Tibial nerve (tissue), 4 donors: ENCODE data around the gene TOMM40L. TPM values are rescaled to one million over a fixed set of nuclear protein-coding genes. Genes with fewer than 3 reads are reported as not detected.

Experiments
- DNase-seq, 2 donors: peaks; one replicate each; pipeline ENCODE4 v3.0.0-alpha.2; 2019; ENCODE audit warnings: low spot score in 2 of 2
- H3K27ac ChIP-seq, 4 donors: fragments of 200-600 bp; sonication (generic) in 3 of 4; one replicate each; pipeline ENCODE4 v1.5.1; 2017 to 2019; ENCODE audit warnings: mild to moderate bottlenecking in 1 of 4
- H3K27me3 ChIP-seq, 2 donors: fragments of 200-600 bp; sonication (generic) in 1 of 2; one replicate each; pipeline versions ENCODE4 v1.5.1 to v1.6.0; 2017 to 2019
- H3K36me3 ChIP-seq, 3 donors: fragments of 200-600 bp; sonication (generic); one replicate each; pipeline ENCODE4 v1.5.1; 2018 to 2019
- H3K4me1 ChIP-seq, 4 donors: fragments of 200-600 bp; sonication (generic) in 3 of 4; one replicate each; pipeline ENCODE4 v1.5.1; 2017 to 2019
- H3K4me3 ChIP-seq, 4 donors: fragments of 200-600 bp; sonication (generic) in 3 of 4; one replicate each; pipeline ENCODE4 v1.5.1; 2017 to 2019; ENCODE audit warnings: mild to moderate bottlenecking in 1 of 4, moderate library complexity in 1 of 4
- H3K9me3 ChIP-seq, 4 donors: fragments of 200-600 bp; sonication (generic) in 3 of 4; one replicate each; pipeline ENCODE4 v1.5.1; 2017 to 2019
- EP300 ChIP-seq, 2 donors: sonication (generic); formaldehyde crosslinking; IDR thresholded peaks; one replicate each; pipeline ENCODE4 v1.6.1; 2017; ENCODE audit warnings: antibody characterized with exemption in 2 of 2, mild to moderate bottlenecking in 1 of 2
- POLR2A ChIP-seq, 2 donors: fragments of 450-650 bp; IDR thresholded peaks; one replicate each; pipeline ENCODE4 v1.6.1; 2017; ENCODE audit warnings: antibody characterized with exemption in 2 of 2, mild to moderate bottlenecking in 2 of 2, moderate library complexity in 2 of 2
- WGBS, 2 donors: methylation state at CpG; one replicate each; pipeline ENCODE4 v1.1.5; 2018; 5-methylcytosine and 5-hydroxymethylcytosine counted together
- total RNA-seq, 4 donors: library from RNA; depleted of rRNA; stranded (reverse); fragments of >200 nt; gene quantifications; one replicate each; pipeline ENCODE4 v1.1.0, GENCODE V29; 2016
- TF ChIP-seq, protein P1 (sequence below), 5 experiments: fragments of 200-600 bp in 3 of 5; fragments of 450-650 bp in 2 of 5; sonication (generic) in 3 of 5; IDR thresholded peaks; one replicate each; pipeline ENCODE4 v1.5.1; 2016 to 2019; ENCODE audit warnings: antibody characterized with exemption in 5 of 5, mild to moderate bottlenecking in 3 of 5, moderate library complexity in 2 of 5

TOMM40L gene
- total RNA-seq, 4 donors from 2014 or later, result 4.3 to 13.8 (median 8.0) TPM

DNA sequence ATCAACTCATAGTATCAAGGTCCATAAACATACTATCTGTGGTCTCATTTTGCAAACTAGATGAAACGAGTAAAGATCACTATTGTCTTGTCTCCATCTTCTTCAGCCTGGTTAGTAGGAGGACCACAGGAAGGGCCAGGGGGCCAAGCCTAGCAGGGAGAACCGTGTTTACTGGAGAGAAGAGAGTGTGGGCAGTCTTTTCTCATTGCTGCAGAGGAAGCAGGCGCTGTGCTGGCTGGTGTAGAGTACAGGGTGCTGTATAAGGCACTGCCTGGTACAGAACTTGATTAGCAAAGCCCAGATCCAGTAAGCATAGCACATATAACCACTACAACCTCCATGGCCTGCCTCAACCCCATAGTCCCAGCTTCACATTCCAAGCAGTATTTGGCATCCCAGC is 38.5 kb upstream of the TOMM40L start:
- Histone ChIP-seq H3K36me3 (peaks cover 0 to 17% (median 0%) of the 10 kb centered on the region in 3 donors), H3K4me1 (peaks cover 0 to 30% (median 13%) of the 10 kb centered on the region in 4 donors), H3K9me3 (no peaks in the 10 kb centered on the region), H3K27me3 (no peaks in the 10 kb centered on the region), H3K4me3 (no peak overlapping the region), H3K27ac (no peak overlapping the region)
- TF ChIP-seq, protein P1, sequence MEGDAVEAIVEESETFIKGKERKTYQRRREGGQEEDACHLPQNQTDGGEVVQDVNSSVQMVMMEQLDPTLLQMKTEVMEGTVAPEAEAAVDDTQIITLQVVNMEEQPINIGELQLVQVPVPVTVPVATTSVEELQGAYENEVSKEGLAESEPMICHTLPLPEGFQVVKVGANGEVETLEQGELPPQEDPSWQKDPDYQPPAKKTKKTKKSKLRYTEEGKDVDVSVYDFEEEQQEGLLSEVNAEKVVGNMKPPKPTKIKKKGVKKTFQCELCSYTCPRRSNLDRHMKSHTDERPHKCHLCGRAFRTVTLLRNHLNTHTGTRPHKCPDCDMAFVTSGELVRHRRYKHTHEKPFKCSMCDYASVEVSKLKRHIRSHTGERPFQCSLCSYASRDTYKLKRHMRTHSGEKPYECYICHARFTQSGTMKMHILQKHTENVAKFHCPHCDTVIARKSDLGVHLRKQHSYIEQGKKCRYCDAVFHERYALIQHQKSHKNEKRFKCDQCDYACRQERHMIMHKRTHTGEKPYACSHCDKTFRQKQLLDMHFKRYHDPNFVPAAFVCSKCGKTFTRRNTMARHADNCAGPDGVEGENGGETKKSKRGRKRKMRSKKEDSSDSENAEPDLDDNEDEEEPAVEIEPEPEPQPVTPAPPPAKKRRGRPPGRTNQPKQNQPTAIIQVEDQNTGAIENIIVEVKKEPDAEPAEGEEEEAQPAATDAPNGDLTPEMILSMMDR (IDR thresholded peaks at IDR 0.05), result no peak
- TF ChIP-seq POLR2A (IDR thresholded peaks at IDR 0.05), result no peak
- TF ChIP-seq EP300 (IDR thresholded peaks at IDR 0.05), result no peak
- WGBS, 2 donors, result 70 to 72% methylated on average over 3 of the region's 3 CpGs
- no peak for DNase-seq

DNA sequence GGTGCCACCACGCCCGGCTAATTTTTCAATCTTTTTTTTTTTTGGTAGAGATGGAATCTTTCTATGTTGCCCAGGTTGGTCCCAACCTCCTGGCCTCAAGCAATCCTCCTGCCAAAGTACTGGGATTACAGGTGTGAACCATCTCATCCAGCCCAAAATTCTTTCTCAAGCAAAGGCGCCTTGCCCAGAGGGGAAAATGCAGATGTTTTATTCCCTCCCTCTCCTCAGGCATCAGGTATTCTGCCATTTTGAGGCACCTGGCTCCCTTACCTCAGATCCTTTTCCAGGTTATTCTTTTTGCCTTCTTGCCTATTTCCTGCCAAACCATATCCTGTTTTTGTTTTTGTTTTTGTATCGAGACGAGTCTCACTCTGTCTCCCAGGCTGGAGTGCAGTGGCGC is 37.5 kb upstream of the TOMM40L start:
- no peak for DNase-seq
- Histone ChIP-seq H3K4me1 (peaks cover 0 to 37% (median 22%) of the 10 kb centered on the region in 4 donors), H3K27ac (no peak overlapping the region), H3K36me3 (peaks cover 0 to 17% (median 0%) of the 10 kb centered on the region in 3 donors), H3K4me3 (no peak overlapping the region), H3K27me3 (no peaks in the 10 kb centered on the region), H3K9me3 (no peaks in the 10 kb centered on the region)
- no peak for TF ChIP-seq POLR2A (IDR thresholded peaks at IDR 0.05)
- no peak for TF ChIP-seq EP300 (IDR thresholded peaks at IDR 0.05)
- TF ChIP-seq, protein P1 (IDR thresholded peaks at IDR 0.05), result no peak
- 72 to 82% methylated on average over 6 of the region's 6 CpGs for WGBS, 2 donors

DNA sequence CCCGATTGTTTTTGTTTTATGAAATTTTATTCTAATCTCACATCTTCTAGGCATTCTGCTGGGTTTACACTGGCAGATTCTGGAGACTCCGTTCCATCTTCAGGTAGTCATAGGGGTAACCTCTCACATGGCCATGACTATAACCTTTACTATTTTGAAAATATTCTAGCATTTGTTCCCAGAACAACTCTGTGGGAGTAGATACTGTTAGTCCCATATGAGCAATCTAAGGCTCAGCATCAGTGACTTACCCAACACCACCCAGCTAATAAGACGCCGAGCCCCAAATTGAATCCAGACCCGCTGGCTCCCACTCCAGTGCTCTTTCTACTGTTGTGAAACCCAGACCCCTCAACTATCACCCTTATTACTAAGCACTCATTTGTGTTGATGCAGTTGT is 36.8 kb upstream of the TOMM40L start:
- peak overlapping the region in 1 of 4 donors; percentile 26 for H3K27ac ChIP-seq
- peaks cover 0 to 43% (median 25%) of the 10 kb centered on the region in 4 donors for H3K4me1 ChIP-seq
- H3K27me3 ChIP-seq, result no peaks in the 10 kb centered on the region
- no peak for DNase-seq
- H3K36me3 ChIP-seq, result peaks cover 0 to 17% (median 0%) of the 10 kb centered on the region in 3 donors
- WGBS, 2 donors, result 78 to 83% methylated on average over 5 of the region's 5 CpGs
- H3K9me3 ChIP-seq, result no peaks in the 10 kb centered on the region
- TF ChIP-seq POLR2A (IDR thresholded peaks at IDR 0.05), result no peak
- TF ChIP-seq, protein P1 (IDR thresholded peaks at IDR 0.05), result no peak
- TF ChIP-seq EP300 (IDR thresholded peaks at IDR 0.05), result peak in 1 of 2 donors; percentile 50
- H3K4me3 ChIP-seq, result no peak overlapping the region

DNA sequence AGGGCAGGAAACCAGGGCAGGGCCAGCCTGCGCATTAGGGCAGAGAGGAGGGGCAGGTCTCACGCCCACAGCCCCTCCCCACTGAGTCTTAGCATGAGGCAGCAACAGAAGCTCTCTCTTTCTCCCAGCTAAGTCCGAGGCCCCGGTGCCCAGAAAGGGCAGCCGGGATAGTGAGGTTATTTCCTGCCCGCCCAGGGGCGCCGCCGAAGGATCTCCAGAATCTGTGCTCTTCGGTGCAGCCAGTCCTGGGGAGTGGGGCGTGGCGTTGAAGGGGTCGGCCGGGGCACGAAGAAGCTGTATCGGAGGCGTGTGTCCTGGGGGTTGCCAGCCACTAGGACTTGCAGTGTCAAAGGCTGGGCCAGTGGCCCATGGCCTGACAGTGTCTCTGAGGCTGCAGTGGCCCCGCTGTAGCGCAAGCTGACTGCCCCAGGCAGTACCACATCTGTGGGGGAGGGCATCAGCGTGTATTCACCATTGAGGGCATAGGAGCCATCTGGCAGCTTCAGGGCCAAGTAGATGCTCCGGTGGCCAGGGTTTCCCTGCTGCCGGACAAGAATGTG is 34.8 kb upstream of the TOMM40L start:
- Histone ChIP-seq H3K9me3 (no peaks in the 10 kb centered on the region), H3K27ac (peak overlapping the region in 2 of 4 donors; percentile 8 to 28), H3K4me3 (no peak overlapping the region), H3K36me3 (peaks cover 0 to 17% (median 0%) of the 10 kb centered on the region in 3 donors), H3K27me3 (no peaks in the 10 kb centered on the region), H3K4me1 (peaks cover 0 to 46% (median 30%) of the 10 kb centered on the region in 4 donors)
- 42 to 55% methylated on average over 20 to 21 of the region's 22 CpGs for WGBS, 2 donors
- no peak for DNase-seq
- TF ChIP-seq, protein P1 (IDR thresholded peaks at IDR 0.05), result no peak
- TF ChIP-seq POLR2A (IDR thresholded peaks at IDR 0.05), result no peak

DNA sequence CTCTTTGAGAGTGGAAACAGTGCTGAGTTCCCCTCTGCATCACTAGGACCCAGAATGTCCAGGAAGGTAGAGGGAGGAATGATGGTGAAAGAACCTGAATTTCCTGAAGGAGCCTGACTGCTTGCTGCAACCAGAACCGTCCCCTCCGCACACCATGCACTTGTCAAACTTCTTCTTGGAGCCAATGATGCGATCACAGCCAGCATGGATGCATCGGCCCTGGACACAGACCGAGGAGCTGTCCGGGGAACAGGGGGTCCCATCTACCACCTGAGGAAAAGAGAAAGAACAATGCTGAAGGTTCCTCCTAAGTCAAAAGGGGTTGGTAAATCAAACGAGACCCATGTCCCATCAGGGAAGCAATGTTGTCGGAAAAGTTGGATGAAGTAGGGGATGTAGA is 33.9 kb upstream of the TOMM40L start:
- no peak for DNase-seq
- Histone ChIP-seq H3K9me3 (no peaks in the 10 kb centered on the region), H3K4me3 (no peak overlapping the region), H3K36me3 (peaks cover 0 to 17% (median 0%) of the 10 kb centered on the region in 3 donors), H3K27ac (no peak overlapping the region), H3K27me3 (no peaks in the 10 kb centered on the region), H3K4me1 (peaks cover 4 to 55% (median 35%) of the 10 kb centered on the region in 4 donors)
- TF ChIP-seq POLR2A (IDR thresholded peaks at IDR 0.05), result no peak
- 74 to 80% methylated on average over 8 of the region's 8 CpGs for WGBS, 2 donors
